Pancreas (tissue), 10 donors: ENCODE results near the gene ROBO1. TPM values are rescaled to one million over a fixed set of nuclear protein-coding genes. Genes with fewer than 3 reads are reported as not detected.

Source experiments
- ATAC-seq, 4 donors: fragments of 200-7000 bp; cut with Tn5 transposase; one replicate each; pipeline versions ENCODE4 v1.8.0 to v1.9.1; 2020; ENCODE audit warnings: mild to moderate bottlenecking in 4 of 4, moderate library complexity in 4 of 4
- DNase-seq, 6 donors: peaks; one replicate each; pipeline ENCODE4 v3.0.0-alpha.2; 2020
- FAIRE-seq: peaks from 2 replicates; lab custom pipeline; 2012; peaks lifted over from hg19 to GRCh38; lab: Jason Lieb, UNC
- H3K27ac ChIP-seq, 4 donors: fragments of 200-600 bp; sonication (generic); 1 replicate in 3 of 4; 2 replicates in 1 of 4; pipeline versions ENCODE4 v1.5.0 to v1.8.0; 2020
- H3K27me3 ChIP-seq, 4 donors: fragments of 200-600 bp; one replicate each; pipeline ENCODE4 v1.8.0; 2021
- H3K36me3 ChIP-seq, 3 donors: fragments of 200-600 bp; sonication (generic) in 1 of 3; one replicate each; pipeline versions ENCODE4 v1.5.0 to v1.8.0; 2020 to 2021
- H3K4me1 ChIP-seq, 3 donors: fragments of 200-600 bp; one replicate each; pipeline ENCODE4 v1.8.0; 2021
- H3K4me3 ChIP-seq, 4 donors: fragments of 200-600 bp; sonication (generic) in 2 of 4; one replicate each; pipeline versions ENCODE4 v1.5.0 to v1.8.0; 2020 to 2021
- H3K9me3 ChIP-seq, 4 donors: fragments of 200-600 bp; one replicate each; pipeline ENCODE4 v1.8.0; 2021
- WGBS, 2 donors: extraction: QIAGEN DNeasy Blood & Tissue Kit; methylation state at CpG; one replicate each; pipeline ENCODE4 v1.1.7; 2013; 5-methylcytosine and 5-hydroxymethylcytosine counted together
- intact Hi-C, 3 donors: fragments of 100-400 bp; cut with DNase I; formaldehyde crosslinking; loops; one replicate each; pipeline versions ENCODE4 v1.11.1 to v1.14.2; 2022
- polyA plus RNA-seq, 2 donors: library from polyadenylated mRNA; stranded (reverse); fragments of 200-250 nt; gene quantifications; one replicate each; pipeline ENCODE4 v1.2.3, GENCODE V29; 2013
- total RNA-seq, 6 donors: library from RNA; stranded (reverse); fragmentation: NEBNext Ultra II Directional in 4 of 6; extraction: Animal tissue kit (Norgen Biotek cat#: 25700) in 4 of 6; gene quantifications; one replicate each; pipeline versions ENCODE4 v1.2.1 to v1.2.4, GENCODE V29; 2021 to 2023
- TF ChIP-seq, protein P1 (sequence below), 4 donors: fragments of 200-600 bp; sonication (generic) in 3 of 4; IDR thresholded peaks; one replicate each; pipeline versions ENCODE4 v1.5.0 to v1.8.0; 2021; ENCODE audit warnings: antibody characterized with exemption in 4 of 4
- donor health status: healthy with polysubstance abuse.
- donor health status: DM: no; HTN: no; CAD: no; lungs with moderate emphysema.
- donor health status: DM: no; HTN: no; CAD: no.
- donor health status: control.
- donor health status: control.
- donor health status: Bipolar disorder and iron deficiency.
- donor health status: DM: yes; HTN: yes; CAD: no.
- donor health status: DM: no; HTN: no; CAD: no.
- donor health status: DM: no; HTN: no; CAD: no.
- donor health status: DM: yes; HTN: yes; CAD: no.

The ROBO1 gene
- total and polyA plus RNA-seq, 8 donors = 0.51 to 8.5 (median 2.8) TPM

DNA sequence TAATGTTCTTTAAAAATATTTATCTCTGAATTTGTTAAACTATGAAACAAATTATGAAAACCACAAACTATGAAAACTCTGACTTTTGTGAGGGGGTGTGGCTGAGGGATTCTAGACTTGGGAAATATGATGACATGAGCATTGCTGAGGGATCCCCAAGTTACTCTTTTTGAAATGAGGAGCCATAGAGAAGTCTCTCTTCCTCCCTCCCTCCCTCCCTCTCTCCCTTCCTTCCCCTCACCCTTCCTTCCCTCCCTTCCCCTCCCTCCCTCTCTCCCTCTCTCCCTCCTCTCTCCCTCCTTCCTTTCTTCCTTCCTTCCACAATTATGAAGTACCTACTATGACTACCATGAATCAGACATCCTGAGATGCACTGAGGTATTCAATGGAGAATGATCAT, 673.1 kb downstream of the ROBO1 start:
- Histone ChIP-seq H3K27me3 (no peaks in the 10 kb centered on the region), H3K4me1 (no peaks in the 10 kb centered on the region), H3K4me3 (no peak overlapping the region), H3K36me3 (no peaks in the 10 kb centered on the region), H3K9me3 (no peaks in the 10 kb centered on the region), H3K27ac (no peak overlapping the region)
- intact Hi-C loops = no loop called here
- TF ChIP-seq, protein P1, sequence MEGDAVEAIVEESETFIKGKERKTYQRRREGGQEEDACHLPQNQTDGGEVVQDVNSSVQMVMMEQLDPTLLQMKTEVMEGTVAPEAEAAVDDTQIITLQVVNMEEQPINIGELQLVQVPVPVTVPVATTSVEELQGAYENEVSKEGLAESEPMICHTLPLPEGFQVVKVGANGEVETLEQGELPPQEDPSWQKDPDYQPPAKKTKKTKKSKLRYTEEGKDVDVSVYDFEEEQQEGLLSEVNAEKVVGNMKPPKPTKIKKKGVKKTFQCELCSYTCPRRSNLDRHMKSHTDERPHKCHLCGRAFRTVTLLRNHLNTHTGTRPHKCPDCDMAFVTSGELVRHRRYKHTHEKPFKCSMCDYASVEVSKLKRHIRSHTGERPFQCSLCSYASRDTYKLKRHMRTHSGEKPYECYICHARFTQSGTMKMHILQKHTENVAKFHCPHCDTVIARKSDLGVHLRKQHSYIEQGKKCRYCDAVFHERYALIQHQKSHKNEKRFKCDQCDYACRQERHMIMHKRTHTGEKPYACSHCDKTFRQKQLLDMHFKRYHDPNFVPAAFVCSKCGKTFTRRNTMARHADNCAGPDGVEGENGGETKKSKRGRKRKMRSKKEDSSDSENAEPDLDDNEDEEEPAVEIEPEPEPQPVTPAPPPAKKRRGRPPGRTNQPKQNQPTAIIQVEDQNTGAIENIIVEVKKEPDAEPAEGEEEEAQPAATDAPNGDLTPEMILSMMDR (IDR thresholded peaks at IDR 0.05) = no peak
- DNase-seq = no peak
- ATAC-seq = no peak
- FAIRE-seq = no peak

GRCh38 chr3:79086514-79086913, 681.3 kb downstream of the ROBO1 start:
- peaks cover 0 to 5% (median 2%) of the 10 kb centered on the region in 4 donors for H3K27me3 ChIP-seq
- DNase-seq (peak in 2 of 6 donors; percentile 12 to 38), ATAC-seq (peak; percentile 43 to 81 (median 75)), FAIRE-seq (no peak)
- no peaks in the 10 kb centered on the region for H3K36me3 ChIP-seq
- no peaks in the 10 kb centered on the region for H3K9me3 ChIP-seq
- 3 to 4% methylated on average over 6 of the region's 6 CpGs for WGBS, 2 donors
- H3K27ac ChIP-seq = no peak overlapping the region
- no peaks in the 10 kb centered on the region for H3K4me1 ChIP-seq
- H3K4me3 ChIP-seq = no peak overlapping the region
- intact Hi-C loops = no loop called here
- TF ChIP-seq, protein P1 (IDR thresholded peaks at IDR 0.05) = peak; percentile 31 to 58 (median 52)

- no peak for FAIRE-seq
These were observed 682.6 kb downstream of the ROBO1 start for GRCh38 chr3:79085171-79085570.

GRCh38 chr3:79081335-79081734, 686.5 kb downstream of the ROBO1 start:
- Histone ChIP-seq H3K9me3 (no peaks in the 10 kb centered on the region), H3K4me3 (no peak overlapping the region), H3K4me1 (no peaks in the 10 kb centered on the region), H3K27ac (no peak overlapping the region), H3K27me3 (no peaks in the 10 kb centered on the region), H3K36me3 (no peaks in the 10 kb centered on the region)
- intact Hi-C loops = no loop called here
- no peak for FAIRE-seq
- no peak for ATAC-seq
- TF ChIP-seq, protein P1 (IDR thresholded peaks at IDR 0.05) = no peak
- no peak for DNase-seq
- 42 to 51% methylated on average over 5 of the region's 5 CpGs for WGBS, 2 donors

More at GRCh38 chr3:79085171-79085570, 682.6 kb downstream of the ROBO1 start:
- Histone ChIP-seq H3K36me3 (no peaks in the 10 kb centered on the region), H3K27me3 (peaks cover 0 to 5% (median 2%) of the 10 kb centered on the region in 4 donors), H3K4me3 (no peak overlapping the region), H3K27ac (no peak overlapping the region), H3K4me1 (no peaks in the 10 kb centered on the region), H3K9me3 (no peaks in the 10 kb centered on the region)
- TF ChIP-seq, protein P1 (IDR thresholded peaks at IDR 0.05) = no peak
- ATAC-seq (no peak), DNase-seq (no peak)
- intact Hi-C loops = no loop called here
- WGBS, 2 donors = 61 to 80% methylated on average over 1 of the region's 1 CpG

GRCh38 chr3:79074558-79074957, 693.2 kb downstream of the ROBO1 start:
- no peak for FAIRE-seq
- Histone ChIP-seq H3K4me3 (no peak overlapping the region), H3K27ac (no peak overlapping the region), H3K9me3 (no peaks in the 10 kb centered on the region), H3K27me3 (no peaks in the 10 kb centered on the region), H3K36me3 (no peaks in the 10 kb centered on the region), H3K4me1 (no peaks in the 10 kb centered on the region)
- DNase-seq = no peak
- TF ChIP-seq, protein P1 (IDR thresholded peaks at IDR 0.05) = no peak
- ATAC-seq = no peak
- intact Hi-C loops = no loop called here
- WGBS, 2 donors = 69 to 84% methylated on average over 1 of the region's 1 CpG
